ENCODE data around the gene CCR7.

GRCh38 chr17:40561871-40562611 lies 3.2 kb downstream of the CCR7 start:
- TF ChIP-seq, protein P1, sequence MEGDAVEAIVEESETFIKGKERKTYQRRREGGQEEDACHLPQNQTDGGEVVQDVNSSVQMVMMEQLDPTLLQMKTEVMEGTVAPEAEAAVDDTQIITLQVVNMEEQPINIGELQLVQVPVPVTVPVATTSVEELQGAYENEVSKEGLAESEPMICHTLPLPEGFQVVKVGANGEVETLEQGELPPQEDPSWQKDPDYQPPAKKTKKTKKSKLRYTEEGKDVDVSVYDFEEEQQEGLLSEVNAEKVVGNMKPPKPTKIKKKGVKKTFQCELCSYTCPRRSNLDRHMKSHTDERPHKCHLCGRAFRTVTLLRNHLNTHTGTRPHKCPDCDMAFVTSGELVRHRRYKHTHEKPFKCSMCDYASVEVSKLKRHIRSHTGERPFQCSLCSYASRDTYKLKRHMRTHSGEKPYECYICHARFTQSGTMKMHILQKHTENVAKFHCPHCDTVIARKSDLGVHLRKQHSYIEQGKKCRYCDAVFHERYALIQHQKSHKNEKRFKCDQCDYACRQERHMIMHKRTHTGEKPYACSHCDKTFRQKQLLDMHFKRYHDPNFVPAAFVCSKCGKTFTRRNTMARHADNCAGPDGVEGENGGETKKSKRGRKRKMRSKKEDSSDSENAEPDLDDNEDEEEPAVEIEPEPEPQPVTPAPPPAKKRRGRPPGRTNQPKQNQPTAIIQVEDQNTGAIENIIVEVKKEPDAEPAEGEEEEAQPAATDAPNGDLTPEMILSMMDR (IDR thresholded peaks at IDR 0.05 in 4 of 5, conservative IDR thresholded peaks at IDR 0.05 in 1 of 5): no peak
- TF ChIP-seq POLR2A (IDR thresholded peaks at IDR 0.05): no peak

Data from gastrocnemius medialis (tissue), 4 donors.